ENCODE measurements around the gene SBF1. TPM values are rescaled to one million over a fixed set of nuclear protein-coding genes. Genes with fewer than 3 reads are reported as not detected.

SBF1 gene
- total and polyA plus RNA-seq, 2 of the 13 experiments (the other 11 are each of a cell fraction or from before 2014, with no cell fraction given), result 31.7 to 40.9 TPM

- no peak for DNase-seq (ENCODE audit: low spot score)
- no peaks in the 10 kb centered on the region for H3K9me3 ChIP-seq (ENCODE audit: low read length)
- H2AFZ ChIP-seq (ENCODE audit: low read length), result no peak overlapping the region
- no peak overlapping the region for H3K27ac ChIP-seq (ENCODE audit: extremely low read length, insufficient read depth, low read length)
- H3K4me2 ChIP-seq (ENCODE audit: low read depth, low read length), result no peak overlapping the region
- H3K4me1 ChIP-seq (ENCODE audit: insufficient read depth, low read length), result peaks cover 24% of the 10 kb centered on the region
- TF ChIP-seq, protein P1, sequence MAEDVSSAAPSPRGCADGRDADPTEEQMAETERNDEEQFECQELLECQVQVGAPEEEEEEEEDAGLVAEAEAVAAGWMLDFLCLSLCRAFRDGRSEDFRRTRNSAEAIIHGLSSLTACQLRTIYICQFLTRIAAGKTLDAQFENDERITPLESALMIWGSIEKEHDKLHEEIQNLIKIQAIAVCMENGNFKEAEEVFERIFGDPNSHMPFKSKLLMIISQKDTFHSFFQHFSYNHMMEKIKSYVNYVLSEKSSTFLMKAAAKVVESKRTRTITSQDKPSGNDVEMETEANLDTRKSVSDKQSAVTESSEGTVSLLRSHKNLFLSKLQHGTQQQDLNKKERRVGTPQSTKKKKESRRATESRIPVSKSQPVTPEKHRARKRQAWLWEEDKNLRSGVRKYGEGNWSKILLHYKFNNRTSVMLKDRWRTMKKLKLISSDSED (CRISPR knock-in tag; IDR thresholded peaks at IDR 0.05), result no peak
- TF ChIP-seq, protein P2, sequence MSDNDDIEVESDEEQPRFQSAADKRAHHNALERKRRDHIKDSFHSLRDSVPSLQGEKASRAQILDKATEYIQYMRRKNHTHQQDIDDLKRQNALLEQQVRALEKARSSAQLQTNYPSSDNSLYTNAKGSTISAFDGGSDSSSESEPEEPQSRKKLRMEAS (IDR thresholded peaks at IDR 0.05), result peak; percentile 47; the same call in 1 of the 2 replicates
- TF ChIP-seq ATAD3A (CRISPR knock-in tag; IDR thresholded peaks at IDR 0.05) (no peak), MAFF (IDR thresholded peaks at IDR 0.05; ENCODE audit: low read depth, low read length) (no peak)
- TF ChIP-seq, protein P3, sequence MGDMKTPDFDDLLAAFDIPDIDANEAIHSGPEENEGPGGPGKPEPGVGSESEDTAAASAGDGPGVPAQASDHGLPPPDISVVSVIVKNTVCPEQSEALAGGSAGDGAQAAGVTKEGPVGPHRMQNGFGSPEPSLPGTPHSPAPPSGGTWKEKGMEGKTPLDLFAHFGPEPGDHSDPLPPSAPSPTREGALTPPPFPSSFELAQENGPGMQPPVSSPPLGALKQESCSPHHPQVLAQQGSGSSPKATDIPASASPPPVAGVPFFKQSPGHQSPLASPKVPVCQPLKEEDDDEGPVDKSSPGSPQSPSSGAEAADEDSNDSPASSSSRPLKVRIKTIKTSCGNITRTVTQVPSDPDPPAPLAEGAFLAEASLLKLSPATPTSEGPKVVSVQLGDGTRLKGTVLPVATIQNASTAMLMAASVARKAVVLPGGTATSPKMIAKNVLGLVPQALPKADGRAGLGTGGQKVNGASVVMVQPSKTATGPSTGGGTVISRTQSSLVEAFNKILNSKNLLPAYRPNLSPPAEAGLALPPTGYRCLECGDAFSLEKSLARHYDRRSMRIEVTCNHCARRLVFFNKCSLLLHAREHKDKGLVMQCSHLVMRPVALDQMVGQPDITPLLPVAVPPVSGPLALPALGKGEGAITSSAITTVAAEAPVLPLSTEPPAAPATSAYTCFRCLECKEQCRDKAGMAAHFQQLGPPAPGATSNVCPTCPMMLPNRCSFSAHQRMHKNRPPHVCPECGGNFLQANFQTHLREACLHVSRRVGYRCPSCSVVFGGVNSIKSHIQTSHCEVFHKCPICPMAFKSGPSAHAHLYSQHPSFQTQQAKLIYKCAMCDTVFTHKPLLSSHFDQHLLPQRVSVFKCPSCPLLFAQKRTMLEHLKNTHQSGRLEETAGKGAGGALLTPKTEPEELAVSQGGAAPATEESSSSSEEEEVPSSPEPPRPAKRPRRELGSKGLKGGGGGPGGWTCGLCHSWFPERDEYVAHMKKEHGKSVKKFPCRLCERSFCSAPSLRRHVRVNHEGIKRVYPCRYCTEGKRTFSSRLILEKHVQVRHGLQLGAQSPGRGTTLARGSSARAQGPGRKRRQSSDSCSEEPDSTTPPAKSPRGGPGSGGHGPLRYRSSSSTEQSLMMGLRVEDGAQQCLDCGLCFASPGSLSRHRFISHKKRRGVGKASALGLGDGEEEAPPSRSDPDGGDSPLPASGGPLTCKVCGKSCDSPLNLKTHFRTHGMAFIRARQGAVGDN (CRISPR knock-in tag; IDR thresholded peaks at IDR 0.05), result peak; percentile 34
- no peak for FAIRE-seq
- ChIA-PET CTCF (ENCODE audit: low intra/inter-chr PET ratio, low total read pairs) (no interaction called here), POLR2A (no interaction called here)
- H3K36me3 ChIP-seq (replicated peaks in 1 of 2; ENCODE audit: control insufficient read depth in 1 of 2, insufficient read depth in 2 of 2, low read length in 2 of 2), result no peaks in the 10 kb centered on the region
- no peaks in the 10 kb centered on the region for H3K79me2 ChIP-seq (ENCODE audit: insufficient read depth, low read length)
- no peak overlapping the region for H3K4me3 ChIP-seq (replicated peaks in 1 of 3; ENCODE audit: insufficient read depth in 1 of 3, low read depth in 2 of 3, low read length in 3 of 3)
- WGBS (ENCODE audit: low lambda C conversion rate), result 60% methylated on average over 22 of the region's 27 CpGs
- H4K20me1 ChIP-seq (ENCODE audit: insufficient read depth, low read length), result no peaks in the 10 kb centered on the region
- in situ Hi-C loops (cut with HindIII; ENCODE audit: extremely low pct_ligation_motif_present, low pct_unique_long_range_greater_than_20kb) (no loop called here), intact Hi-C loops (cut with micrococcal nuclease; ENCODE audit: unreplicated experiment) (no loop called here)
- no peaks in the 10 kb centered on the region for H3K27me3 ChIP-seq (ENCODE audit: control insufficient read depth in 1 of 2, insufficient read depth in 2 of 2, low read length in 2 of 2)
- no peak overlapping the region for H3K9ac ChIP-seq (ENCODE audit: insufficient read depth, low read depth, low read length)
- no peak for ATAC-seq
- BruUV-seq (replicated peaks), result no TSS peak
Observed at GRCh38 chr22:50490531-50491308, 15.9 kb upstream of the SBF1 start.

All from HepG2 (cell line).